HG02610 (cell line): ENCODE data around the gene WNK1.

ENCODE experiments used
- ATAC-seq: cut with Tn5 transposase; IDR thresholded peaks from one replicate; pipeline ENCODE4 v1.9.1; 2021; ENCODE audit warnings: mild to moderate bottlenecking, moderate library complexity; ENCODE audit not compliant: unreplicated experiment

The WNK1 gene

GRCh38 chr12:851343-851742 is 99.0 kb downstream of the WNK1 start:
- no peak for ATAC-seq

GRCh38 chr12:851913-852312 is 99.5 kb downstream of the WNK1 start:
- no peak for ATAC-seq

DNA sequence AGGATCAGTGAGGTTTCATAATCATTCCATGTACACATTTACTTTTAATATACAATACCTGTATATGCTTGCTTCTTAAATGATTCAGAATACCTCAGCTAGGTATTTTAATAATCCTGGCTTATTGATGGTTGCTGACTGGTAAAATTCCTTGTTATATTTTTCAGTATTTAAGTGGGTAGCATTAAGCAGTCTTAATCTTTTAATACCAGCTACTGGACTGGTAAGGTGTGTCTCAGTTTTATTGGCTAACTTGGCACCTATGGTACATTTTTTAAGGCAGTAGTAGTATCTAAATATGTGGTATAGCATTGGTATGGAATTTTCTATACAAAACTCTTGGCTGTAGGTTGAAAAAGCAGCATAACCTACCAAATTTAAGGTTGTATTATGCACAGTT is 100.5 kb downstream of the WNK1 start:
- ATAC-seq: no peak

GRCh38 chr12:857611-858010 is 105.2 kb downstream of the WNK1 start:
- ATAC-seq: no peak

DNA sequence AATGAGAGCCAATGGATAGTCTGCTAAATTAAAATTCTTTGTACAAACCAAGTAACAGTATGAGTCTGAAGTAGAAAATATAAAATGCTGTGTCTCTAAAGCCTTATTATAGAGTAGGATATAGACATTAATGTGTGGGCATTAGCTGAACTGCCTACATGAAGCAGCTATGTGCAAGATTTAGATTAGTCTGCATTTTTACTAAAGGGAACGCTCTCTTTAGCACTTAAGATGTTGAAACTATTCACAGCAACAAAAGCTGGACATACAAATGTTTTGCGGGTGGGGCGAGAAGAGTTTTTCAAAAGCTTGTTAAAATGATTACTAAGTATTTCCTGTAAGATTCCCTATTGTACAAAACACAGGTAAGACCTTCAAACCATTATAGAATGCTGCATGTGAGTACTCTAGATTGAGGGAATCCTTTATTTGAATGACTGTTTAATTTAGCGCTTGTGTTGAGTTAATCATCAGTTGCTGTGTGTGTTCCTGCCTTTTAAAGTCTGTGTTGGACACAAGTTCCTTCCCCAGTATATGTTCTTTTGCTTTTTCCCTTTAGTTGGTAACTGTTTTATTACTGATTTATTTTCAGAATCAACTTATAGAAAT is 110.0 kb downstream of the WNK1 start:
- ATAC-seq: no peak

DNA sequence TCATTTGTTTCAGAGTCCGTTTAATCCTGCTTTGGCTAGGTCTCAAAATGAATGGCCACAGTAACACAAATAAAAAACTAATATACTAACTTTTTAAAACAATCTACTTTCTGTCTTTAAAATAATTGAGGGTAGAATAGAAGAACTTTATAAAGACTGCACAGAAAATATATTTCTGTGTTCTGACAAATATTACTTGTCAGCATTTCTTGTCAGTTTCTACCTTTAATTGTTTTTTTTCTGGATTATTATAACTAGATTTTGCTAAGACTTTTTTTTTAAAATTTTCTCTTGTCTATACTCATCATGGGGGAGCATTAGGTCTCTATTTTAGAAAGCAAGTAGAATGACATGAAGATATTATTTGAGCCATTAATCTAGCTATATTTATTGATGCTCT is 110.9 kb downstream of the WNK1 start:
- ATAC-seq: no peak

GRCh38 chr12:865614-866013 is 113.2 kb downstream of the WNK1 start:
- no peak for ATAC-seq

GRCh38 chr12:867905-868304 is 115.5 kb downstream of the WNK1 start:
- no peak for ATAC-seq

GRCh38 chr12:868722-869121 is 116.3 kb downstream of the WNK1 start:
- no peak for ATAC-seq

DNA sequence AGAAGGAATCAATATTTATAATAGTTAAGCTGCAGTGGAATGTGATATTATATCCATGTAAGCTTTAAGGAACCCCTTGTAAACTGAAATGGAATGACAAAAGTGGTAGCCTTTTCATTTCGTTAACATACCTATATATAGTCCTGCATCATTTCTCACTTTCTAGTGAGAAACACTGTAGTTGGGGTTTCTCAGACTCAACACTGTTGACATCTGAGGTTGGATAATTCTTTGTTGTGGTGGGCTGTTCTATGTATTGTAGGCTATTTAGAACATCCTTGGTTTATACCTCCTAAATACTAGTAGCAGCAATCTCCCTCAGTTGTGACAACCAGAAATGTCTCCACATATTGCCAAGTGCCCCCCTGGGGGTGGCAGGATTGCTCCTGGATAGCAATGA is 118.0 kb downstream of the WNK1 start:
- no peak for ATAC-seq

DNA sequence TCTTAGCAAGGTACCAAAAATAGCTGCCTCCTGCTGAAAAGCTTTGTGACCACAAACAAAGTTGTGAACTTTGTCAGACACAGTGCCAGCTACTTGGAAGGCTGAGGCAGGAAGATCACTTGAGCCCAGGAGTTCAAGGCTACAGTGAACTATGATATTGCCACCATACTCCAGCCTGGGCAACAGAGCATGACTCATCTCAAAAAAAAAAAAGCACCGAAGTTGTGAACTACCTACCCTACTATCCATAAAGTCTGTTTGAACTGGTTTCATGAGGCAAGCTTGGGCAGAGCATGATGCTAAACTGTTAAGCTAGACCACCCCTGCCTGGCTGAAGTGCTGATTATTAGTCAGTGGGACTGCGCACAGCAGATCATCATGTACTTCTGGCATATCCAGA is 121.6 kb downstream of the WNK1 start:
- ATAC-seq: no peak

DNA sequence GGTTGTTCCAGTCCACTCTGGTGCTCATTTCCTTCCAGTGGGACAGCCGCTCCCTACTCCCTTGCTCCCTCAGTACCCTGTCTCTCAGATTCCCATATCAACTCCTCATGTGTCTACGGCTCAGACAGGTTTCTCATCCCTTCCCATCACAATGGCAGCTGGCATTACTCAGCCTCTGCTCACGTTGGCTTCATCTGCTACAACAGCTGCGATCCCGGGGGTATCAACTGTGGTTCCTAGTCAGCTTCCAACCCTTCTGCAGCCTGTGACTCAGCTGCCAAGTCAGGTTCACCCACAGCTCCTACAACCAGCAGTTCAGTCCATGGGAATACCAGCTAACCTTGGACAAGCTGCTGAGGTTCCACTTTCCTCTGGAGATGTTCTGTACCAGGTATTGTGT is 127.3 kb downstream of the WNK1 start:
- no peak for ATAC-seq

- ATAC-seq: no peak
These were observed 128.3 kb downstream of the WNK1 start for GRCh38 chr12:880656-881055.

DNA sequence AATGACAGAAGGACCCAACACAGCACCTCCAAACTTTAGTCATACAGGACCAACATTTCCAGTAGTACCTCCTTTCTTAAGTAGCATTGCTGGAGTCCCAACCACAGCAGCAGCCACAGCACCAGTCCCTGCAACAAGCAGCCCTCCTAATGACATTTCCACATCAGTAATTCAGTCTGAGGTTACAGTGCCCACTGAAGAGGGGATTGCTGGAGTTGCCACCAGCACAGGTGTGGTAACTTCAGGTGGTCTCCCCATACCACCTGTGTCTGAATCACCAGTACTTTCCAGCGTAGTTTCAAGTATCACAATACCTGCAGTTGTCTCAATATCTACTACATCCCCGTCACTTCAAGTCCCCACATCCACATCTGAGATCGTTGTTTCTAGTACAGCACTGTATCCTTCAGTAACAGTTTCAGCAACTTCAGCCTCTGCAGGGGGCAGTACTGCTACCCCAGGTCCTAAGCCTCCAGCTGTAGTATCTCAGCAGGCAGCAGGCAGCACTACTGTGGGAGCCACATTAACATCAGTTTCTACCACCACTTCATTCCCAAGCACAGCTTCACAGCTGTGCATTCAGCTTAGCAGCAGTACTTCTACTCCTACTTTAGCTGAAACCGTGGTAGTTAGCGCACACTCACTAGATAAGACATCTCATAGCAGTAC is 132.5 kb downstream of the WNK1 start:
- ATAC-seq: no peak

- no peak for ATAC-seq
These were observed 133.3 kb downstream of the WNK1 start for GRCh38 chr12:885701-886100.

DNA sequence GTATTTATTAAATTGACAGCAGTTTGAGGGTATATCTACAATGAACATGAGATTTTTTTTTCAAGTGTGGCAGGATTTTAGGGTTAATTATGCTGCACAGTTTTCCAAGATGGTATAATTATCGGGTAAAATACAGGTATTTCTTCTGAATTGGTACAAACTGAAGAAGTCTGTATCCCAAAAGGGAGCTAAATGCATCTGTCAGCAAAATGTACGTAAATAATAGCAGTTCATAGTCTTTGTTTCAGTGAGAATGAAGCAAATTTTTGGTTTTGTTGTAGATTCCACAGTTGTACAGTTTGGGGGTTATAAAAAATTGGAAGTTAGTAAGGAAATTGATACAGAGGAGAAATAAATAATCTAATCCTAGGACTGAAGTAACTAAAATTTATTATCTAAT is 133.8 kb downstream of the WNK1 start:
- no peak for ATAC-seq

DNA sequence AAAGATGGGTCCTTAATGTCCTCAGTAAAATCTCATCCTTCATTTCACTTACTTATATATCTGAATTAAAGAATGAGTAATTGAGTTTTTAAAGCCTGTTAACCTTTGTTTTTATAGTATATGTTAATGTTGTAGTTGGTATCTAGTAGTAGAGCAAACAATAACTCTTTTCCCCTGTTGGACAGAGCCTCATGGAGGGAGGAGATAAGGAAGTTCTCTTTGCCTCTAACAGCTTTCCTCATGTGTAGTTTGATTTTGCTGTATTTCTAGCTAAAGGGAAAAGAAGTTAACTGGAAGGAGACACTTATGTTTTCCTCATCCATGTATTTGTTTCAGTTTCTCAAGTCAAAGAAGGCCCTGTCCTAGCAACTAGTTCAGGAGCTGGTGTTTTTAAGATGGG is 141.8 kb downstream of the WNK1 start:
- ATAC-seq: no peak

- ATAC-seq: no peak
These were observed 143.7 kb downstream of the WNK1 start for GRCh38 chr12:896031-896430.

- ATAC-seq: no peak
These were observed 145.0 kb downstream of the WNK1 start for GRCh38 chr12:897386-897785.

DNA sequence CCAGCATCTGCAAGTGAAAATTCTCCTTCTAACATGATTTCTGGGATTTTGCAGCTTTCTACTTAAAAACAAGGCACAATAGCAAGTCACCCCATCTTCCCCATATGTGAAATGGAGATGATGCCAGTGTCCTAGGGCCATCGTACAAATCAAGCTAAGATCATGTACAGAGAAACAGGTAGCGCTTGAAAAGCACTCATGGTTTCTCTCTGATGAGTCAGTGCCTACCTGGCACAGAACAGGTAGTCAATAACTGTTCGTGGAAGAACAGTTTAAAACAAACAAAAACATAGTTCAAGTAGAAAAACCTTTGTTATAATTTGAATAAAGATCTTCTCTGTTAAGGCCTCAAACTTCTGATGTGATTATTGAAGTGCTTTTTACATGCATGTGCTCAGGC is 150.2 kb downstream of the WNK1 start:
- ATAC-seq: no peak

GRCh38 chr12:903055-903454 is 150.7 kb downstream of the WNK1 start:
- ATAC-seq: no peak

DNA sequence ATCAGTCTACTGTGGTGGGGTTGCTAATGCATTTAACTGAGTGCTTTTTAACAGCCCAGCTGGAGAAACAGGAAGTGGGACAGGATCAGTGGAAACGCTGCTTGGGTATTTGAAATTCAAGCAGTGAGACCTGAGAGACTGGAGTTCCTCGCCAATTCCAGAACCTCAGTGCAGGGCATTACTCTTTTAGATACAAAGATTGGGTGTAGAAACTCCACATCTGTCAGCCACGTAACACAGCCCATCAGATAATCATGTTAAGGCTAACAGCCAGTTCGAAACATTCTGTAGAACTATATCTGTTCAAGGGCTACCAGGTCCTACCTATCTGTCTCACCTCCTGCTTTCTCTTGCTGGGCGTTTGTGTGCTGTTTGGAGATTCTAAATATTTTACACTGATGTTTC is 151.6 kb downstream of the WNK1 start:
- no peak for ATAC-seq
